ENCODE results near the gene ZFHX3.

Gene ZFHX3

GRCh38 chr16:72840631-72841381 is 207.1 kb downstream of the ZFHX3 start:
- DNase-seq (ENCODE audit: low spot score), result no peak
- ChIA-PET POLR2A (ENCODE audit: low non-redundant PET) (no interaction called here), CTCF (interaction anchor here (0.6 to 0.9 kb wide), 2 partner anchors 8 to 37 kb away, joined by 3 read pairs; no protein-coding TSS in a partner anchor)
- no peak overlapping the region for H3K27ac ChIP-seq
- no peak for TF ChIP-seq CTCF (conservative IDR thresholded peaks at IDR 0.05; ENCODE audit: low read depth)

GRCh38 chr16:72838951-72839350 is 209.0 kb downstream of the ZFHX3 start:
- CTCF ChIA-PET, result no interaction called here
- DNase-seq (ENCODE audit: low spot score), result no peak
- POLR2A ChIA-PET (ENCODE audit: low non-redundant PET), result no interaction called here
- H3K27ac ChIP-seq, result no peak overlapping the region
- no peak for TF ChIP-seq CTCF (conservative IDR thresholded peaks at IDR 0.05; ENCODE audit: low read depth)

- TF ChIP-seq CTCF (conservative IDR thresholded peaks at IDR 0.05; ENCODE audit: low read depth), result no peak
- CTCF ChIA-PET, result no interaction called here
Observed at GRCh38 chr16:72838586-72838910, 209.4 kb downstream of the ZFHX3 start.

GRCh38 chr16:72837846-72838585 is 209.9 kb downstream of the ZFHX3 start:
- ChIA-PET CTCF (interaction anchor here (0.6 kb wide), 1 partner anchor 335 kb away, joined by 3 read pairs; no protein-coding TSS in a partner anchor), POLR2A (ENCODE audit: low non-redundant PET) (no interaction called here)
- no peak for DNase-seq (ENCODE audit: low spot score)
- no peak for TF ChIP-seq CTCF (conservative IDR thresholded peaks at IDR 0.05; ENCODE audit: low read depth)
- peak overlapping the region; percentile 2; the same call in 1 of the 2 replicates for H3K27ac ChIP-seq

More at GRCh38 chr16:72838586-72838910, 209.4 kb downstream of the ZFHX3 start:
- H3K27ac ChIP-seq, result peak overlapping the region; percentile 2; the same call in 1 of the 2 replicates
- no peak for DNase-seq (ENCODE audit: low spot score)
- POLR2A ChIA-PET (ENCODE audit: low non-redundant PET), result no interaction called here

GRCh38 chr16:72836985-72837384 is 210.9 kb downstream of the ZFHX3 start:
- H3K27ac ChIP-seq, result no peak overlapping the region
- ChIA-PET POLR2A (ENCODE audit: low non-redundant PET) (no interaction called here), CTCF (interaction anchor here (0.6 to 0.7 kb wide), 2 partner anchors 345 to 573 kb away, joined by 3 read pairs; no protein-coding TSS in a partner anchor)
- no peak for DNase-seq (ENCODE audit: low spot score)
- no peak for TF ChIP-seq CTCF (conservative IDR thresholded peaks at IDR 0.05; ENCODE audit: low read depth)

- H3K27ac ChIP-seq, result no peak overlapping the region
- CTCF ChIA-PET, result interaction anchor here (0.7 kb wide), 1 partner anchor 572 kb away, joined by 3 read pairs; no protein-coding TSS in a partner anchor
- POLR2A ChIA-PET (ENCODE audit: low non-redundant PET), result no interaction called here
- DNase-seq (ENCODE audit: low spot score), result no peak
- TF ChIP-seq CTCF (conservative IDR thresholded peaks at IDR 0.05; ENCODE audit: low read depth), result no peak
Observed at GRCh38 chr16:72836181-72836580, 211.7 kb downstream of the ZFHX3 start.

Measured in RWPE1 (cell line).